IPS DF 19.7 (cell line): ENCODE results near the gene HNRNPH2.
A peak's percentile ranks its signal among the peaks of the same experiment; 100 is the strongest.

ENCODE experiments used
- DNase-seq: peaks from one replicate; pipeline ENCODE4 v3.0.0-alpha.2; 2013; ENCODE audit warnings: low read depth, low spot score

HNRNPH2 gene

DNA sequence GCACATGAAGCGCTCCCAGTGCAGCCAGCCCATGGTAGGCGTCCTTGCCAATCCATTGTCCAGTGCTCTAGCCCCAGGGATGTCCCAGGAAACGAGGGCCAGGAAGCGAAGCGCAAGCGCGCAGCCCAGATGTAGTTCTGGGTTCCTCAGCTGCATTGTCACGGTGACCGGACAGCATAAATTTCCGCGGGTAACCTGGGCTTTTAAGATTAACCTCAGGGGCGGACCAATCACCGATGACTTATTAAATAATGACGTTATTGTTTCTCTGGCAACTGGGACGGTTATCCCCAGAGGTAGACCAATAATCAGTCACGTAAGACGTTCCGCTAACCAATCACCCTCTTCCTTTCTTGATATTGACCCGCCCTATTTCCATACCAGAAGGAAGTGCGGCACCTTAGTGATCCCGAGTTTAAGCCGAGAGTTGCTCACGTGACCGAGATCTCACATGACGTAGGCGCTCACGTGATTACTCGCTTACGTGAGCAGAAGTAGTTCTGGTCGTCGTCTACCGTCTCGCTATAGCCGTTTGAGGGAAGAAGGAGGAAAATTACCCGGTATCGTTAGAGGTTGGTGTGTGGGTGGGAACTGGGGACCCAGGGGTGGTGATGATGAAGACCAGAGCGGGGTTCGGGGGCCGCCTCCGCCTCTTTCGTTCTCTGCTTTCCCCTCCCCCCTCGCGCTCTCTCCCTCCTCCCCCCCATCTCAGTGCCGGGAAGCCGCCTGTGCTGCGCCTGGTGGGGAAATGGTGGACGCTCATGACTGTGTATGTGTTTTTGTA, at the start of gene HNRNPH2, which contains the start of gene GLA:
HNRNPH2 (plus strand) TSS at position 475 of the 784 bp plus-strand sequence. CDS start 3,767 bp downstream, outside the sequence.
GLA (minus strand) TSS at position 178 of the 784 bp plus-strand sequence; CDS start at position 156, 22 bp downstream.
- DNase-seq: peak; percentile 95

GRCh38 chrX:101359966-101360365, 48.1 kb upstream of the HNRNPH2 start:
- DNase-seq: no peak

DNA sequence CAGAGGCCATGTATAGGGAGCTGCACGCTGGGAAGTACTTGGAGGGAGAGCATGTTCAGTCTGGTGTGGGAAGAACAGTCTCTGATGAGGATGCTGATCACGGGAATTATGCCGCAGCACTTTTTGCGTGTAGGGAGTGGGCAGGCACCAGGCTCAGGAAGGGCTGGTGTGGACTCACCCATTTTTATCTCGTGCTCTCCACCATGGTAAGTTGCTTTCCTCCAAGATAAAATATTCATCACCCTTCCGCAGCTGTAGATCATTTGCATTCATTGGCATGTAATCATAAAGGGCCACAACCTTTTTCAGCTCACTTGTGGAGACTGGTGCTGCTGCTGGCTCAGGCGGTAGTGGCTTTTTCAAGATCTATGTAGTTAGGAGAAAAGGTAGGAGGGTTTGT, 47.6 kb upstream of the HNRNPH2 start:
- no peak for DNase-seq

GRCh38 chrX:101362116-101362515, 45.9 kb upstream of the HNRNPH2 start:
- DNase-seq: no peak

DNA sequence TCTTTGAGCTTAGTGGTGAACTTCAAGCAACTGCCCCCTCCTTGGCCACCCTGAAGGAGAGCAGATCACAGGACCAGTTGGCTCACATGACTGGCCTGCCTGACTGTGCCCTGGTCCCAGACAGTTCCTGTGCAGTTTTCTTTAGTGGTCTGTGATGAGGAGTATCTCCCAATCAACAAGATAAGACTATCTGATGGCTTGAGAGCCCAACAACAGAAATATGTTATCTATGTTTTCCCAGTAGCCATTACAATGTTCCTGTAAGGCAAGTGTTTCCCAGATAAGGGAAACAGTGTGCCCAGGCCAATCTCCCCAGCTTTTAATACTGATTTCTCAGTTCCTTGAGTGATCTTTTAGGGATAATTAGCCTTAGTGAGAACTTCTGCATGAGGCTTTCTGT, 45.3 kb upstream of the HNRNPH2 start:
- DNase-seq: no peak

GRCh38 chrX:101365301-101365795, 42.7 kb upstream of the HNRNPH2 start:
- no peak for DNase-seq

GRCh38 chrX:101368800-101369199, 39.2 kb upstream of the HNRNPH2 start:
- no peak for DNase-seq

GRCh38 chrX:101369687-101370086, 38.3 kb upstream of the HNRNPH2 start:
- no peak for DNase-seq

DNA sequence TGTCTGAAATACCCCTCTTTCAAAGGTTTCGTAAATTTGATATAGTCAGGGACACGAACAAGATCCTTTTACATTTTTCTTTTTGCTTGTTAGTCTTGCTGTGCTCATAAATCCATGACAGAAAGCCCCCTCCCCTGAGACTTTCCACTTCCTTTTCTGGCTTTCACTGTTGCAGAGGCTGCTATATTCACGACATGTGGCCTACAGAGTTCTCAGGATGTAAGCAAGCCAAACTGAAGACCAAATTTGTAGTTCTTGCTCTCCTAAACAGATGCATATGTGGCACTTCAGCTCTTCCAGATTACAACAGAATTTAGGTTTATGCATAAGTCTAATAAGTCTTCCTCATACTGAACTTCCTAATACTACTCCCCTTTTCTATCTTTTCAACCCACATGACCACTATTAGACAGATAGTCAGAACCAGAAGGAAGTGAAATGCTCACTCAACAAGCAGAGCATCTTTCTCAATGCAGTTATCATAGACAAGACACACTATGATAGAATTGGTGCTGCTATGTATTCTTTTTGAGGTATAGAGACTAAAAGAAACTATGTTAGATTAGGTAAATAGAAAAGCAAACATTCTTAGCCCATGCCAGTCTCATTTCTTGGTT, 37.0 kb upstream of the HNRNPH2 start:
- DNase-seq: no peak

GRCh38 chrX:101377547-101377946, 30.5 kb upstream of the HNRNPH2 start:
- DNase-seq: no peak

GRCh38 chrX:101383679-101384205, 24.3 kb upstream of the HNRNPH2 start:
- DNase-seq: no peak

- DNase-seq: no peak
These were observed 22.9 kb upstream of the HNRNPH2 start for GRCh38 chrX:101385026-101385684.

DNA sequence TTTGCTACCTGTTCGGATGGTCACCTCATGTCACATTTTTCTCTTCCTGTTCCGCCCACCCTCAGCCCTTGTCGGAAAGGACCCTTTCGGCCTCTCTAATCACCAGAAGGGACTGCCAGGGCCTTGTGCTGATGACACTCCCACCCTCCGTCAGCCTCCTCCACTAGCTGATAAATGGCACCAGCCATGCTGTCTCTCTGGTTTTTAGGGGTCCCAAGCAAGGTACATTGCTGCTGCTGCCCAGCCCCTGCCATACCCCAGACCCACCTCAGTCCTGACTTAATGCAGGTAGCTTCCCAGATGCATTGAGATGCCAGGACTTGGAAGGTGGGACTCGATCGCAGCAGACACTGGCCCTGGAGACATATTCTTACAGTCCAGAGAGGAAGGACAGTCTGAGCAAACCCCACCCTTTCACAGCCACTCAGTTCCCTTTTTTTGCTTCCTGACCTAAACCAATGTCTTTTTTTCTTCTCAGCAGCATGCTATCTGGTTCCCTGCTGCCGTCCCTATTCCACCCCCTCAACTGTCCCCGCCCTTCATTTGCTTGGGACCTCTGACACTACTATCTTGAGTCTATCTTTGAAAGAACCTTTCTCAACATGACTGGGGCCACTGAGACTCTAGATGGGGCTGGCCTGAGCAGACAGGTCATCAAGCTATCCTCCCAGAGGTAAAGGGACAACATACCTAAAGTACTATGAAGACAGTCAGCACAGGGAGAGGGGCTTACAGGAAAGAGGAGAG, 22.1 kb upstream of the HNRNPH2 start, which contains the start of gene BTK:
BTK (minus strand) TSS at position 397 of the 747 bp plus-strand sequence. CDS start 10,907 bp downstream, outside the sequence.
- no peak for DNase-seq

DNA sequence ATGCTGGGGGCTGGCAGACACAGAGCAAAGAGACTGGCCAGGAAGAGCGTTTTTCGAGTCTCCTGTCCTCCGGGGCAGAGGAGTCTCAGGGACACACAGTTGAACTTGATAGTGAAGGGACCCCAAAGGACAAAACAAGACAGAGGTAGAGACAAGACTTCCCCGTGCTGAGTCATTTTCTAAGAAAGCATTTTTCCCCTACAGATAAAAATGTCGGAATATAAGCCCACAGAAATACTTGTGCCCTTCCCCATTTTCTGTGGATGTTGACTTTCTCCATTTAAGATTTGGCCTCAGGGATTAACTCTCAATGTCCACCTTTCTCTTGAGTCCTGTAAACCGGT, 21.5 kb upstream of the HNRNPH2 start:
- no peak for DNase-seq

DNA sequence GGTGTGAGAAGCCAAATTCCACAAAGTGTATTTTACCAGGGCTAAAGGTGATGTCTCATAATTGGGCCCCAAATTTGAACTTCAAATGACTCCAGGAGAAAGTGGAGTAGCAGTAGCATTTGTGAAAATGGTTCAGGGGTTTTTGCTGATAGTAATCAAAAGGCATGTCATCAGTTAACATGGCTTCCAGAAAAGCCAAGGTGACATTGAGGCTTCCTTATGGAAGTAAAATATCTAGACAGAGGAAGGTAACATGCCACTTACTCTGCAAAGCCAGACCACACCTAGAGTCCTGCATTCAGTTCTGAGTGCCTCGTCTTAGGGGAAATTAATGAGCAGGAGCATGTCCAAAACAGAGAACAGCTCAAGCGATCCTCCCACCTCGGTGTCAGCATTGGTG, 19.4 kb upstream of the HNRNPH2 start:
- DNase-seq: no peak

- peak; percentile 59 for DNase-seq
These were observed 17.1 kb upstream of the HNRNPH2 start, which contains the start of gene RPL36A for GRCh38 chrX:101390664-101391525. Gene RPL36A, plus strand, starts transcription at chrX:101391011. Its CDS starts 33 bp downstream, at chrX:101391044.

- DNase-seq: no peak
These were observed 16.2 kb upstream of the HNRNPH2 start for GRCh38 chrX:101391831-101392230.

DNA sequence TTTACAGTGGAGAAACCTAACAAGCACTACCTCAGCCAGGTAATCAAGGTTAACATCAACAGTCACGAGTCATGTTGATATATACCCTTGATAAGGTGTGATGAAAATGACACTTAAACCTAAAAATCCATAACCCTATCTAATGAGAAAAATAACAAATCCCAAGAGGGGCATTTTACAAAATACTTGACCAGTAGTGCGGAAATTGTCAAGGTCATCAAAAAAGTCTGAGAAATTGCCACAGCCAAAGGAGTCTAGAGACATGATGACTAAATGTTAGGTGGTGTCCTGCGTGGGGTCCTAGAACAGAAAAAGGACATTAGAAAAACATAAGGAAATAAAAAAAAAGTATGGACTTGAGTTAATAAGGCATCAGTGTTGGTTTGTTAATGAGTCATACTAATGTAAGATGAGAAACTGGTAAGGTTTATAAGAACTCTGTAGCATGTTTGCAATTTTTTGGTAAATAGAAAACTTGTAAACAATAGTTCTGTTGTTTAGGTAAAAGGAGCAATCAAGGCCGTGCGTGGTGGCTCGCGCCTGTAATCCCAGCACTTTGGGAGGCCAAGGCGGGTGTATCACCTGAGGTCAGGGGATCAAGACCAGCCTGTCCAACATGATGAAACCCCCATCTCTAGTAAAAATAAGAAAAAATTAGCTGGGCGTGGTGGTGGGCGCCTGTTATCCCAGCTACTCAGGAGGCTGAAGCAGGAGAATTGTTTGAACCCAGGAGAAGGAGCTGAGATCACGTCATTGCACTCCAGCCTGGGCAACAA, 14.3 kb upstream of the HNRNPH2 start:
- DNase-seq: no peak

DNA sequence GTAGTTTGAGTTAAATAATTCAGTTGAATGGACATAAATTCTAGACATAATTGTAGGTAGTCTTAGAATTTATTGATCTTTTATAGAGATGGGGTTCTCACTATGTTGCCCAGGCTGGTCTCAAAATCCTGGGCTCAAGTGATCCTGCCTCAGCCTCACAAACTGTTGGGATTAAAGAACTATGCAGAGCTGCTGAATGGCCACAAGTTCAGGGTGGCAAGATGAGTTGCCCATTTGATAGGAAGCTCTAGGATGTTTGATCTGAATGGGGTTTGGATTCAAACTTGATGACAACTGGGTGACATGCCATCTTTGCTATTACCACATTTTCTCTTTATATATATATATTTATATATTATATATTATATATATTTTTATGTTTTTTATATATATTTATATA, 13.7 kb upstream of the HNRNPH2 start:
- no peak for DNase-seq
